Left ventricle myocardium superior (tissue), 1 donor: ENCODE measurements around the gene FTO. TPM values are rescaled to one million over a fixed set of nuclear protein-coding genes. Genes with fewer than 3 reads are reported as not detected.
A peak's percentile ranks its signal among the peaks of the same experiment; 100 is the strongest.
"Not testable (repeated sequence)": the region's sequence is repeated elsewhere in the genome, so short reads cannot be mapped to it uniquely, and the experiment has no call there.

ENCODE experiments used
- ATAC-seq: fragments of 200-7000 bp; cut with Tn5 transposase; one replicate; pipeline ENCODE4 v1.9.1; 2020; ENCODE audit warnings: mild to moderate bottlenecking, moderate library complexity
- DNase-seq: peaks from one replicate; pipeline ENCODE4 v3.0.0-alpha.2; 2020
- intact Hi-C: fragments of 100-400 bp; cut with micrococcal nuclease; formaldehyde crosslinking; loops from one replicate; pipeline ENCODE4 v1.11.0; 2022
- total RNA-seq: library from RNA; stranded (reverse); fragmentation: NEBNext Ultra II Directional; extraction: Animal tissue kit (Norgen Biotek cat#: 25700); gene quantifications from one replicate; pipeline ENCODE4 v1.2.1, GENCODE V29; 2021
- donor health status: DM: no; HTN: yes; CAD: no; lungs with severe emphysema.

The FTO gene
- total RNA-seq, 1 donor from 2014 or later: 71.8 TPM

- DNase-seq: no peak
- ATAC-seq: no peak
- intact Hi-C loops: no loop called here
Observed at GRCh38 chr16:53882310-53882709, 178.4 kb downstream of the FTO start.

GRCh38 chr16:53884748-53885147, 180.8 kb downstream of the FTO start:
- intact Hi-C loops: no loop called here
- DNase-seq (no peak), ATAC-seq (no peak)

- DNase-seq: no peak
- intact Hi-C loops: no loop called here
- ATAC-seq: no peak
Observed at GRCh38 chr16:53886482-53887378, 182.8 kb downstream of the FTO start.

- no peak for DNase-seq
- no peak for ATAC-seq
- intact Hi-C loops: no loop called here
Observed at GRCh38 chr16:53888222-53888621, 184.3 kb downstream of the FTO start.

GRCh38 chr16:53890877-53891276, 186.9 kb downstream of the FTO start:
- intact Hi-C loops, DNase-seq, ATAC-seq: not testable (repeated sequence)

- ATAC-seq: no peak
- no peak for DNase-seq
- intact Hi-C loops: no loop called here
Observed at GRCh38 chr16:53891409-53892139, 187.6 kb downstream of the FTO start.

- ATAC-seq (peak; percentile 78), DNase-seq (no peak)
- intact Hi-C loops: no loop called here
Observed at GRCh38 chr16:53892155-53892554, 188.2 kb downstream of the FTO start.

- intact Hi-C loops: no loop called here
- ATAC-seq (peak; percentile 79), DNase-seq (peak; percentile 33)
Observed at GRCh38 chr16:53893731-53894435, 189.9 kb downstream of the FTO start.

- intact Hi-C loops: no loop called here
- DNase-seq (no peak), ATAC-seq (no peak)
Observed at GRCh38 chr16:53894686-53895085, 190.7 kb downstream of the FTO start.

GRCh38 chr16:53895433-53895832, 191.5 kb downstream of the FTO start:
- DNase-seq (no peak), ATAC-seq (no peak)
- intact Hi-C loops: no loop called here

- ATAC-seq: no peak
- intact Hi-C loops: no loop called here
- DNase-seq: no peak
Observed at GRCh38 chr16:53895851-53896250, 191.9 kb downstream of the FTO start.

- DNase-seq (no peak), ATAC-seq (peak; percentile 15)
- intact Hi-C loops: no loop called here
Observed at GRCh38 chr16:53896722-53897121, 192.8 kb downstream of the FTO start.

- intact Hi-C loops: no loop called here
- DNase-seq (no peak), ATAC-seq (no peak)
Observed at GRCh38 chr16:53898993-53899392, 195.0 kb downstream of the FTO start.

GRCh38 chr16:53899431-53899830, 195.5 kb downstream of the FTO start:
- ATAC-seq: no peak
- DNase-seq: no peak
- intact Hi-C loops: no loop called here

- DNase-seq (no peak), ATAC-seq (no peak)
- intact Hi-C loops: no loop called here
Observed at GRCh38 chr16:53900667-53901066, 196.7 kb downstream of the FTO start.

- intact Hi-C loops: no loop called here
- DNase-seq: no peak
- ATAC-seq: no peak
Observed at GRCh38 chr16:53901408-53901807, 197.5 kb downstream of the FTO start.

- ATAC-seq: peak; percentile 74
- intact Hi-C loops: no loop called here
- DNase-seq: no peak
Observed at GRCh38 chr16:53904533-53904932, 200.6 kb downstream of the FTO start.

- intact Hi-C loops: no loop called here
- DNase-seq (no peak), ATAC-seq (no peak)
Observed at GRCh38 chr16:53905028-53905427, 201.1 kb downstream of the FTO start.

GRCh38 chr16:53908731-53909130, 204.8 kb downstream of the FTO start:
- intact Hi-C loops: no loop called here
- ATAC-seq: no peak

GRCh38 chr16:53910990-53911389, 207.0 kb downstream of the FTO start:
- DNase-seq (no peak), ATAC-seq (peak; percentile 77)
- intact Hi-C loops: no loop called here

More at GRCh38 chr16:53908731-53909130, 204.8 kb downstream of the FTO start:
- no peak for DNase-seq
